SU-DHL-6 (cell line): ENCODE results near the gene CYP26A1.
A peak's percentile ranks its signal among the peaks of the same experiment; 100 is the strongest.

Experiments used
- H2AFZ ChIP-seq: fragments of 200-600 bp; sonication (generic); 2 replicates; pipeline ENCODE4 v1.6.1; 2014; ENCODE audit warnings: low read depth, mild to moderate bottlenecking, moderate library complexity, mixed read lengths, antibody characterized with exemption, low read length; ENCODE audit not compliant: severe bottlenecking
- H3F3A ChIP-seq: fragments of 200-600 bp; shearing (Covaris generic); 2 replicates; pipeline ENCODE4 v1.6.0; 2016; ENCODE audit warnings: antibody characterized with exemption, mild to moderate bottlenecking; ENCODE audit not compliant: insufficient read depth
- H3K27ac ChIP-seq: fragments of 200-600 bp; sonication (generic); 2 replicates; pipeline ENCODE4 v1.5.1; 2016; ENCODE audit warnings: low read depth, mild to moderate bottlenecking, low read length, moderate library complexity, mixed read lengths
- H3K27me3 ChIP-seq: fragments of 200-600 bp; sonication (generic), shearing (Covaris generic); 2 replicates; pipeline ENCODE4 v1.6.0; 2014; ENCODE audit warnings: mild to moderate bottlenecking, low read length
- H3K36me3 ChIP-seq: fragments of 200-600 bp; sonication (generic); 2 replicates; pipeline ENCODE4 v1.6.1; 2014; ENCODE audit warnings: mild to moderate bottlenecking, low read length, mixed read lengths
- H3K4me2 ChIP-seq: fragments of 300-600, 200-600 bp; shearing (Covaris generic), sonication (generic); 2 replicates; pipeline ENCODE4 v1.6.0; 2014; ENCODE audit warnings: low read length, low read depth, mild to moderate bottlenecking; ENCODE audit not compliant: poor library complexity, severe bottlenecking
- H3K4me3 ChIP-seq: fragments of 200-600 bp; sonication (generic); 2 replicates; pipeline ENCODE4 v1.5.1; 2014; ENCODE audit warnings: antibody characterized with exemption, low read length, mild to moderate bottlenecking, mixed read lengths; ENCODE audit not compliant: insufficient read depth, poor library complexity, severe bottlenecking
- H3K79me2 ChIP-seq: fragments of 200-600 bp; sonication (generic); 2 replicates; pipeline ENCODE4 v1.6.1; 2014; ENCODE audit warnings: mild to moderate bottlenecking, low read length, moderate library complexity; ENCODE audit not compliant: insufficient read depth
- H3K9ac ChIP-seq: fragments of 200-600 bp; sonication (generic); 2 replicates; pipeline ENCODE4 v1.7.0; 2014; ENCODE audit warnings: mild to moderate bottlenecking, low read length
- H3K9me2 ChIP-seq: fragments of 200-600 bp; sonication (generic); replicated peaks from 2 replicates; pipeline ENCODE4 v1.6.1; 2014; ENCODE audit warnings: low read length; ENCODE audit not compliant: insufficient read depth
- H3K9me3 ChIP-seq: fragments of 200-600 bp; sonication (generic); 2 replicates; pipeline ENCODE4 v1.6.1; 2014; ENCODE audit warnings: low read length, mixed read lengths; ENCODE audit not compliant: insufficient read depth
- H4K20me1 ChIP-seq: fragments of 200-600 bp; sonication (generic); 2 replicates; pipeline ENCODE4 v1.6.1; 2014; ENCODE audit warnings: low read depth, mild to moderate bottlenecking, antibody characterized with exemption, low read length, moderate library complexity, mixed read lengths
- EZH2phosphoT487 ChIP-seq: fragments of 200-600 bp; sonication (generic), shearing (Covaris generic); conservative IDR thresholded peaks from 2 replicates; pipeline ENCODE4 v1.6.1; 2018; ENCODE audit warnings: mild to moderate bottlenecking, antibody characterized with exemption, low read length, moderate library complexity, mixed read lengths
- TF ChIP-seq, protein P1 (sequence below): fragments of 200-600 bp; sonication (generic); IDR thresholded peaks from one replicate; pipeline ENCODE4 v1.5.1; 2017; ENCODE audit warnings: antibody characterized with exemption, mild to moderate bottlenecking, low read length, moderate library complexity; ENCODE audit not compliant: insufficient read depth, poor library complexity, severe bottlenecking

The CYP26A1 gene, protein sequence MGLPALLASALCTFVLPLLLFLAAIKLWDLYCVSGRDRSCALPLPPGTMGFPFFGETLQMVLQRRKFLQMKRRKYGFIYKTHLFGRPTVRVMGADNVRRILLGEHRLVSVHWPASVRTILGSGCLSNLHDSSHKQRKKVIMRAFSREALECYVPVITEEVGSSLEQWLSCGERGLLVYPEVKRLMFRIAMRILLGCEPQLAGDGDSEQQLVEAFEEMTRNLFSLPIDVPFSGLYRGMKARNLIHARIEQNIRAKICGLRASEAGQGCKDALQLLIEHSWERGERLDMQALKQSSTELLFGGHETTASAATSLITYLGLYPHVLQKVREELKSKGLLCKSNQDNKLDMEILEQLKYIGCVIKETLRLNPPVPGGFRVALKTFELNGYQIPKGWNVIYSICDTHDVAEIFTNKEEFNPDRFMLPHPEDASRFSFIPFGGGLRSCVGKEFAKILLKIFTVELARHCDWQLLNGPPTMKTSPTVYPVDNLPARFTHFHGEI

DNA sequence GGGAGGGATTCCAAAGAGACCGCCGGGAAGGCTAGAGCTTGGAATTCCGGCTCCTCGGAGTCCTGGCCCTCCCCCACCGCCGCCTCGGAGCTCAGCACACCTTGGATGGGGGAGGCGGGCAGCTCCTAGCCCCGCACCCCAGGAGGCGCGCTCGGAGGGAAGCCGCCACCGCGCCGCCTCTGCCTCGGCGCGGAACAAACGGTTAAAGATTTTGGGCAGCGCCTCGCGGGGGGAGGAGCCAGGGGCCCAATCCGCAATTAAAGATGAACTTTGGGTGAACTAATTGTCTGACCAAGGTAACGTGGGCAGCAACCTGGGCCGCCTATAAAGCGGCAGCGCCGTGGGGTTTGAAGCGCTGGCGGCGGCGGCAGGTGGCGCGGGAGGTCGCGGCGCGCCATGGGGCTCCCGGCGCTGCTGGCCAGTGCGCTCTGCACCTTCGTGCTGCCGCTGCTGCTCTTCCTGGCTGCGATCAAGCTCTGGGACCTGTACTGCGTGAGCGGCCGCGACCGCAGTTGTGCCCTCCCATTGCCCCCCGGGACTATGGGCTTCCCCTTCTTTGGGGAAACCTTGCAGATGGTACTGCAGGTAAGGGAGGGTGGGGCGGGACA, at the start of gene CYP26A1:
Gene CYP26A1, plus strand, starts transcription at position 355 of the 608 bp plus-strand sequence. Its CDS starts 42 bp downstream, at position 397.
- Histone ChIP-seq H3K36me3 (no peaks in the 10 kb centered on the region), H2AFZ (peak within 1 kb of the TSS; percentile 29), H3K4me2 (peak within 1 kb of the TSS; percentile 58), H3K27ac (no peak within 1 kb of the TSS), H3K9me3 (no peaks in the 10 kb centered on the region), H4K20me1 (no peaks in the 10 kb centered on the region), H3K9ac (peak within 1 kb of the TSS; percentile 30; the same call in 1 of the 2 replicates), H3K79me2 (no peaks in the 10 kb centered on the region), H3K27me3 (no peaks in the 10 kb centered on the region), H3K9me2 (no peaks in the 10 kb centered on the region), H3F3A (no peaks in the 10 kb centered on the region), H3K4me3 (peak within 1 kb of the TSS; percentile 35)
- TF ChIP-seq EZH2phosphoT487: no peak
- TF ChIP-seq, protein P1, sequence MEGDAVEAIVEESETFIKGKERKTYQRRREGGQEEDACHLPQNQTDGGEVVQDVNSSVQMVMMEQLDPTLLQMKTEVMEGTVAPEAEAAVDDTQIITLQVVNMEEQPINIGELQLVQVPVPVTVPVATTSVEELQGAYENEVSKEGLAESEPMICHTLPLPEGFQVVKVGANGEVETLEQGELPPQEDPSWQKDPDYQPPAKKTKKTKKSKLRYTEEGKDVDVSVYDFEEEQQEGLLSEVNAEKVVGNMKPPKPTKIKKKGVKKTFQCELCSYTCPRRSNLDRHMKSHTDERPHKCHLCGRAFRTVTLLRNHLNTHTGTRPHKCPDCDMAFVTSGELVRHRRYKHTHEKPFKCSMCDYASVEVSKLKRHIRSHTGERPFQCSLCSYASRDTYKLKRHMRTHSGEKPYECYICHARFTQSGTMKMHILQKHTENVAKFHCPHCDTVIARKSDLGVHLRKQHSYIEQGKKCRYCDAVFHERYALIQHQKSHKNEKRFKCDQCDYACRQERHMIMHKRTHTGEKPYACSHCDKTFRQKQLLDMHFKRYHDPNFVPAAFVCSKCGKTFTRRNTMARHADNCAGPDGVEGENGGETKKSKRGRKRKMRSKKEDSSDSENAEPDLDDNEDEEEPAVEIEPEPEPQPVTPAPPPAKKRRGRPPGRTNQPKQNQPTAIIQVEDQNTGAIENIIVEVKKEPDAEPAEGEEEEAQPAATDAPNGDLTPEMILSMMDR: no peak

DNA sequence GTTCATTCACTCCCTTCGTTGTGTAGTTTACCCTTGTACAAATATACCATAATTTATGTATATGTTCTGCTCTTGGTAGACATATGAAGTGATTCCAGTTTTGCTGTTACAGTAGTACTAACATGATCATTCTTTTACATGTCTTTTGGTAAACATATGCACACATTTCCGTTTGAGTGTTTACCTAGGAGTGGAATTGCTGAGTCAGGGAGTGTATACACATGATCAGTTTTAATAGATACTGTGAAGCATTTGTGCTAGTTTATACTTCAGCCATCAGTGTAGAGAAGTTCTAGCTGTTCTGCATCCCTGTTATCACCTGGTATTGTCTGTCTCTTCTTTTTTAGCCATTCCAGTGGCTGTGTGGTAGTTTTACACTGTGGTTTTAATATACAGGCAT, 47.6 kb upstream of the CYP26A1 start:
- Histone ChIP-seq H3K4me3 (no peak overlapping the region), H3K9me2 (no peaks in the 10 kb centered on the region), H3K9ac (no peak overlapping the region), H4K20me1 (no peaks in the 10 kb centered on the region), H3K27me3 (no peaks in the 10 kb centered on the region), H3K9me3 (no peaks in the 10 kb centered on the region), H3K79me2 (no peaks in the 10 kb centered on the region), H3F3A (no peaks in the 10 kb centered on the region), H3K36me3 (no peaks in the 10 kb centered on the region), H3K4me2 (no peak overlapping the region), H3K27ac (no peak overlapping the region), H2AFZ (no peak overlapping the region)
- TF ChIP-seq, protein P1: no peak
- TF ChIP-seq EZH2phosphoT487: no peak

DNA sequence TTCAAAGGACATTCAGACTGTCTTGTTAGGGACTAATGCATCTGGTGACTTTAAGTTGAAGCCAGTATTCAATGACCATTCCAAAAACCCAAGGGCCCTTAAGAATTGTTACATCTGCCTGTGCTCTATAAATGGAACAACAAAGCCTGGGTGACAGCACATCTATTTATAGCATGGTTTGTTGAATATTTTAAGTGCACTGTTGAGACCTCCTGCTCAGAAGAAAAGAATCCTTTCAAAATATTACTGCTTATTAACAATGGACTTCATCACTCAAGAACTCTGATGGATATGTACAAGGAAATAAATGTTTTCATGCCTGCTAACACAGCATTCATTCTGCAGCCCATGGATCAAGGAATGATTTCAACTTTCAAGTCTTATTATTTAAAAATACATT, 46.2 kb upstream of the CYP26A1 start:
- no peaks in the 10 kb centered on the region for H3F3A ChIP-seq
- H3K4me2 ChIP-seq: no peak overlapping the region
- no peaks in the 10 kb centered on the region for H4K20me1 ChIP-seq
- H3K27me3 ChIP-seq: no peaks in the 10 kb centered on the region
- H3K9me3 ChIP-seq: no peaks in the 10 kb centered on the region
- no peaks in the 10 kb centered on the region for H3K36me3 ChIP-seq
- no peak overlapping the region for H2AFZ ChIP-seq
- no peak overlapping the region for H3K9ac ChIP-seq
- no peaks in the 10 kb centered on the region for H3K79me2 ChIP-seq
- no peak overlapping the region for H3K27ac ChIP-seq
- no peaks in the 10 kb centered on the region for H3K9me2 ChIP-seq
- TF ChIP-seq EZH2phosphoT487: no peak
- TF ChIP-seq, protein P1: no peak
- H3K4me3 ChIP-seq: no peak overlapping the region
